HepG2 (cell line): ENCODE data around the gene CLCA1. TPM values are rescaled to one million over a fixed set of nuclear protein-coding genes. Genes with fewer than 3 reads are reported as not detected.

ENCODE experiments used
- ATAC-seq: fragments of 200-7000 bp; cut with Tn5 transposase; 3 replicates; pipeline ENCODE4 v1.9.1; 2020; ENCODE audit warnings: mild to moderate bottlenecking, moderate library complexity
- BruUV-seq: library from RNA; stranded (reverse); fragments of 400-500 nt; replicated peaks from 2 replicates; lab custom pipeline; 2021; lab: Mats Ljungman, UMichigan
- CTCF ChIA-PET: fragments of 300-600 bp; formaldehyde crosslinking; extraction: SDS; loops from one replicate; lab custom pipeline; 2021; ENCODE audit warnings: low total read pairs, inconsistent platforms, low intra/inter-chr PET ratio; lab: Yijun Ruan, JAX
- POLR2A ChIA-PET: fragments of 350-600 bp; sonication (Branson Sonifier 250); formaldehyde crosslinking; loops from one replicate; lab custom pipeline; 2020; ENCODE audit warnings: antibody characterized with exemption, inconsistent platforms; lab: Yijun Ruan, JAX
- DNase-seq: peaks from one replicate; pipeline ENCODE4 v3.0.0-alpha.2; 2015; ENCODE audit warnings: low spot score
- FAIRE-seq: peaks from 3 replicates; lab custom pipeline; 2011; peaks lifted over from hg19 to GRCh38; lab: Jason Lieb, UNC
- H2AFZ ChIP-seq: one replicate; pipeline ENCODE4 v1.6.1; 2011; ENCODE audit warnings: low read length, inconsistent platforms
- H3K27ac ChIP-seq: fragments of 300-600 bp; 3 replicates; pipeline ENCODE4 v1.8.0; 2011; ENCODE audit warnings: mixed run types, mild to moderate bottlenecking, mixed read lengths, low read length, inconsistent platforms; ENCODE audit not compliant: insufficient read depth; ENCODE audit errors: extremely low read length
- H3K27me3 ChIP-seq, 2 experiments: fragments of 200-600 bp in 1 of 2; 2 replicates in 1 of 2; 3 replicates in 1 of 2; pipeline versions ENCODE4 v1.6.0 to v1.8.0; 2011; ENCODE audit warnings: low read length in 2 of 2, mild to moderate bottlenecking in 2 of 2, moderate library complexity in 2 of 2, inconsistent platforms in 1 of 2; ENCODE audit not compliant: insufficient read depth in 2 of 2, control insufficient read depth in 1 of 2
- H3K36me3 ChIP-seq, 2 experiments: fragments of 200-600 bp in 1 of 2; replicated peaks in 1 of 2; 2 replicates in 1 of 2; 3 replicates in 1 of 2; pipeline versions ENCODE4 v1.5.1 to v1.8.0; 2011; ENCODE audit warnings: low read length in 2 of 2, inconsistent platforms in 1 of 2; ENCODE audit not compliant: insufficient read depth in 2 of 2, control insufficient read depth in 1 of 2
- H3K4me1 ChIP-seq: 2 replicates; pipeline ENCODE4 v1.5.1; 2012; ENCODE audit warnings: low read length, inconsistent platforms; ENCODE audit not compliant: insufficient read depth
- H3K4me2 ChIP-seq: 2 replicates; pipeline ENCODE4 v1.6.0; 2011; ENCODE audit warnings: low read depth, low read length, inconsistent platforms
- H3K4me3 ChIP-seq, 3 experiments: fragments of 200-600 bp in 1 of 3; sonication (generic), shearing (Covaris generic) in 1 of 3; replicated peaks in 1 of 3; 2 replicates each; pipeline ENCODE4 v1.5.1; 2011 to 2016; ENCODE audit warnings: low read length in 3 of 3, inconsistent platforms in 2 of 3, low read depth in 2 of 3, mild to moderate bottlenecking in 2 of 3, control low read depth in 1 of 3, mixed read lengths in 1 of 3; ENCODE audit not compliant: insufficient read depth in 1 of 3
- H3K79me2 ChIP-seq: one replicate; pipeline ENCODE4 v1.6.1; 2011; ENCODE audit warnings: low read length, inconsistent platforms; ENCODE audit not compliant: insufficient read depth
- H3K9ac ChIP-seq: 2 replicates; pipeline ENCODE4 v1.6.0; 2011; ENCODE audit warnings: mild to moderate bottlenecking, low read depth, low read length, inconsistent platforms; ENCODE audit not compliant: insufficient read depth
- H3K9me3 ChIP-seq: 2 replicates; pipeline ENCODE4 v1.5.1; 2012; ENCODE audit warnings: mild to moderate bottlenecking, low read length
- H4K20me1 ChIP-seq: 2 replicates; pipeline ENCODE4 v1.6.0; 2011; ENCODE audit warnings: inconsistent platforms, mild to moderate bottlenecking, low read length, moderate library complexity; ENCODE audit not compliant: insufficient read depth
- CHD4 ChIP-seq: fragments of 200-600 bp; sonication (generic); IDR thresholded peaks from 2 replicates; pipeline ENCODE4 v1.7.0; 2017; ENCODE audit warnings: mild to moderate bottlenecking, low read length, borderline replicate concordance
- ELF4 ChIP-seq: sonication (generic); formaldehyde crosslinking; IDR thresholded peaks from 2 replicates; pipeline ENCODE4 v1.5.0; 2020; ENCODE audit warnings: missing genetic modification reagents, mild to moderate bottlenecking, moderate library complexity, borderline replicate concordance
- FOXP1 ChIP-seq, 2 experiments: fragments of 450-650 bp in 1 of 2; IDR thresholded peaks; 2 replicates each; pipeline ENCODE4 v1.6.1; 2017 to 2018; ENCODE audit warnings: antibody characterized with exemption in 1 of 2
- MTA1 ChIP-seq: sonication (generic); formaldehyde crosslinking; IDR thresholded peaks from 2 replicates; pipeline ENCODE4 v1.4.0; 2020; ENCODE audit warnings: missing genetic modification reagents, mild to moderate bottlenecking, borderline replicate concordance
- NFATC3 ChIP-seq: sonication (generic); formaldehyde crosslinking; IDR thresholded peaks from 2 replicates; pipeline ENCODE4 v1.5.1; 2020; ENCODE audit warnings: mild to moderate bottlenecking, missing genetic modification reagents
- NFKB2 ChIP-seq: sonication (generic); formaldehyde crosslinking; IDR thresholded peaks from 2 replicates; pipeline ENCODE4 v1.4.0; 2020; ENCODE audit warnings: missing genetic modification reagents, borderline replicate concordance
- PITX1 ChIP-seq: sonication (generic); formaldehyde crosslinking; IDR thresholded peaks from 2 replicates; pipeline ENCODE4 v1.5.1; 2020; ENCODE audit warnings: mild to moderate bottlenecking, missing genetic modification reagents
- SIX4 ChIP-seq: sonication (generic); formaldehyde crosslinking; IDR thresholded peaks from 2 replicates; pipeline ENCODE4 v1.4.0; 2020; ENCODE audit warnings: missing genetic modification reagents
- SRF ChIP-seq: IDR thresholded peaks from 2 replicates; pipeline ENCODE4 v1.6.1; 2011; ENCODE audit warnings: mild to moderate bottlenecking, low read depth, low read length, moderate library complexity
- ZNF12 ChIP-seq: sonication (generic); formaldehyde crosslinking; IDR thresholded peaks from 2 replicates; pipeline ENCODE4 v1.5.0; 2020; ENCODE audit warnings: missing genetic modification reagents
- ZNF331 ChIP-seq: sonication (generic); formaldehyde crosslinking; IDR thresholded peaks from 2 replicates; pipeline ENCODE4 v1.4.0; 2020; ENCODE audit warnings: missing genetic modification reagents
- ZNF33B ChIP-seq: sonication (generic); formaldehyde crosslinking; IDR thresholded peaks from 2 replicates; pipeline ENCODE4 v1.5.1; 2020; ENCODE audit warnings: mild to moderate bottlenecking, missing genetic modification reagents
- ZNF619 ChIP-seq: sonication (generic); formaldehyde crosslinking; IDR thresholded peaks from 2 replicates; pipeline ENCODE4 v1.4.0; 2020; ENCODE audit warnings: mild to moderate bottlenecking, missing genetic modification reagents
- ZSCAN21 ChIP-seq: sonication (generic); formaldehyde crosslinking; IDR thresholded peaks from 2 replicates; pipeline ENCODE4 v1.8.0; 2022; ENCODE audit warnings: mild to moderate bottlenecking, missing genetic modification reagents, moderate library complexity, borderline replicate concordance
- WGBS: methylation state at CpG from one replicate; pipeline ENCODE4 v1.1.6; 2017; ENCODE audit warnings: low lambda C conversion rate; 5-methylcytosine and 5-hydroxymethylcytosine counted together
- in situ Hi-C: cut with HindIII; loops from 2 replicates; pipeline ENCODE4 v1.10.0; 2017; ENCODE audit warnings: low pct_unique_long_range_greater_than_20kb; ENCODE audit not compliant: extremely low pct_ligation_motif_present
- intact Hi-C: fragments of 100-400 bp; cut with micrococcal nuclease; formaldehyde crosslinking; loops from one replicate; pipeline ENCODE4 v1.10.0; 2022; ENCODE audit not compliant: unreplicated experiment
- polyA plus RNA-seq, 8 experiments: library from polyadenylated mRNA; depleted of rRNA in 3 of 8; stranded (reverse) in 7 of 8; unstranded in 1 of 8; fragments of >200 nt; fragmentation: Illumina TruSeq in 4 of 8; extraction: Trizol in 4 of 8; gene quantifications; 2 replicates each; pipeline versions ENCODE4 v1.2.1 to v1.2.3, GENCODE V29; 2011 to 2016; ENCODE audit warnings: low read depth in 4 of 8, missing spikeins in 1 of 8, mixed read lengths in 1 of 8; ENCODE audit not compliant: insufficient read depth in 1 of 8
- total RNA-seq, 5 experiments: library from RNA; depleted of rRNA; stranded (reverse); fragments of >200 nt; fragmentation: Illumina TruSeq; extraction: Trizol; gene quantifications; 2 replicates each; pipeline ENCODE4 v1.2.3, GENCODE V29; 2016; ENCODE audit warnings: low read depth in 1 of 5
- TF ChIP-seq, protein P1 (sequence below): sonication (generic); formaldehyde crosslinking; IDR thresholded peaks from 2 replicates; pipeline ENCODE4 v1.5.0; 2020; ENCODE audit warnings: mild to moderate bottlenecking, missing genetic modification reagents, moderate library complexity

The CLCA1 gene
- total and polyA plus RNA-seq, 2 of the 13 experiments (the other 11 are each of a cell fraction or from before 2014, with no cell fraction given) = not detected

DNA sequence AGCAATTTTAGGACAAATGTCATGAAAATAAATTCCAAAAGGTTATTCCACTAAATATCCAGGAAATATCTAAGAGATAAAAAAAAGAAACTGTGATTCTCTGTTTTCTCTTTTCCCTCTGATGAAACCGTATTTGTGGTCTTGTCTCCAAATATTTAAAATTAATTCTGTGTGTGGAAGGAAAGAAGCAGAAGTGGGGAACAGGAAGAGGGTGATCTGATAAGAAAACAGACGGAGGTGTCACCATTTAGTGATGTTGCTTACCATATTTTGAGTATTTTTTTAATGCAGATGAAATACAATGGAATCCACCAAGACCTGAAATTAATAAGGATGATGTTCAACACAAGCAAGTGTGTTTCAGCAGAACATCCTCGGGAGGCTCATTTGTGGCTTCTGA lies 29.6 kb downstream of the CLCA1 start:
- ChIA-PET CTCF (no interaction called here), POLR2A (no interaction called here)
- Histone ChIP-seq H2AFZ (no peak overlapping the region), H3K36me3 (no peaks in the 10 kb centered on the region), H3K79me2 (no peaks in the 10 kb centered on the region), H4K20me1 (no peaks in the 10 kb centered on the region), H3K27me3 (peaks cover 1 to 11% of the 10 kb centered on the region in 2 experiments; a peak in 2 of 5 replicates), H3K9me3 (no peaks in the 10 kb centered on the region), H3K4me1 (0 out of 2 replicates have a peak, but pooled peaks cover 6% of the 10 kb centered on the region), H3K9ac (no peak overlapping the region), H3K4me3 (no peak overlapping the region), H3K4me2 (no peak overlapping the region), H3K27ac (no peak overlapping the region)
- in situ Hi-C loops = no loop called here
- ATAC-seq (no peak), DNase-seq (no peak), FAIRE-seq (no peak)
- 3% methylated on average over 3 of the region's 3 CpGs for WGBS
- TF ChIP-seq MTA1 (CRISPR knock-in tag) = no peak
- no peak for TF ChIP-seq ZSCAN21 (CRISPR knock-in tag)
- TF ChIP-seq FOXP1 (IDR thresholded peaks at IDR 0.05) = no peak
- TF ChIP-seq FOXP1 (CRISPR knock-in tag; IDR thresholded peaks at IDR 0.05) = no peak
- no peak for TF ChIP-seq SIX4
- TF ChIP-seq NFKB2 (CRISPR knock-in tag) = no peak
- no peak for TF ChIP-seq SRF
- TF ChIP-seq ZNF619 = no peak
- intact Hi-C loops = no loop called here
- no TSS peak for BruUV-seq

DNA sequence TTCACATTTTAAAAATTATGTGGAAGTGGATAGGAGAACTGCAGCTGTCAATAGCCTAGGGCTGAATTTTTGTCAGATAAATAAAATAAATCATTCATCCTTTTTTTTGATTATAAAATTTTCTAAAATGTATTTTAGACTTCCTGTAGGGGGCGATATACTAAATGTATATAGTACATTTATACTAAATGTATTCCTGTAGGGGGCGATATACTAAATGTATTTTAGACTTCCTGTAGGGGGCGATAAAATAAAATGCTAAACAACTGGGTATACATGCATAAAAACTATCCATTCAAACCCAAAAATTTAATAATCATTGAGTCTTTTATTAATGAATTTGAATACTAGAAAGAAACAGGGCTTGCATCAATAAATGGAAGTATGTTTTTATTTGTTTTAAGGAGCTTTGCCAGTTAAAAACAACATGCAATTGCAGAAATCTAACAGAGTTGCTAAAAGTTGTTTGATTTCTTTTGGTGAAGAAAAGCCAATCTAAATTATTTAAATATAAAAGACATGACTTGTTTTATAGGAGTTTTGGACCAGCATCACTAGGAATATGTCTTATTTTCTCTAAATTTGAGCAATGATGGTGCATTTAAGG lies 31.4 kb downstream of the CLCA1 start:
- DNase-seq (peak; percentile 32), ATAC-seq (no peak), FAIRE-seq (no peak)
- in situ Hi-C loops = loop anchor here (10.0 to 25.0 kb wide), 2 partner anchors 115 to 187 kb away; no protein-coding TSS in a partner anchor
- no peaks in the 10 kb centered on the region for H3K9me3 ChIP-seq
- no peak overlapping the region for H3K4me3 ChIP-seq
- intact Hi-C loops = loop anchor here (5.0 to 10.0 kb wide), 2 partner anchors 187 to 465 kb away; no protein-coding TSS in a partner anchor
- H3K79me2 ChIP-seq = no peaks in the 10 kb centered on the region
- no TSS peak for BruUV-seq
- H3K4me2 ChIP-seq = no peak overlapping the region
- CTCF ChIA-PET = interaction anchor here (1.1 to 3.3 kb wide), 12 partner anchors 9 to 584 kb away, joined by 3 to 18 read pairs (median 4); no protein-coding TSS in a partner anchor
- no peak overlapping the region for H2AFZ ChIP-seq
- no peak overlapping the region for H3K9ac ChIP-seq
- 0 out of 2 replicates have a peak, but pooled peaks cover 6% of the 10 kb centered on the region for H3K4me1 ChIP-seq
- no peak overlapping the region for H3K27ac ChIP-seq
- H3K36me3 ChIP-seq = no peaks in the 10 kb centered on the region
- H4K20me1 ChIP-seq = no peaks in the 10 kb centered on the region
- H3K27me3 ChIP-seq = peaks cover 5 to 28% of the 10 kb centered on the region in 2 experiments; a peak in 4 of 5 replicates
- 0% methylated on average over 3 of the region's 3 CpGs for WGBS
- POLR2A ChIA-PET = no interaction called here
- TF ChIP-seq NFATC3 (CRISPR knock-in tag) (no peak), ZNF12 (CRISPR knock-in tag) (no peak), CHD4 (peak; percentile 72; the same call in 1 of the 2 replicates), PITX1 (CRISPR knock-in tag) (no peak), ZNF331 (CRISPR knock-in tag) (no peak), ZNF33B (no peak), ELF4 (no peak)
- TF ChIP-seq, protein P1, sequence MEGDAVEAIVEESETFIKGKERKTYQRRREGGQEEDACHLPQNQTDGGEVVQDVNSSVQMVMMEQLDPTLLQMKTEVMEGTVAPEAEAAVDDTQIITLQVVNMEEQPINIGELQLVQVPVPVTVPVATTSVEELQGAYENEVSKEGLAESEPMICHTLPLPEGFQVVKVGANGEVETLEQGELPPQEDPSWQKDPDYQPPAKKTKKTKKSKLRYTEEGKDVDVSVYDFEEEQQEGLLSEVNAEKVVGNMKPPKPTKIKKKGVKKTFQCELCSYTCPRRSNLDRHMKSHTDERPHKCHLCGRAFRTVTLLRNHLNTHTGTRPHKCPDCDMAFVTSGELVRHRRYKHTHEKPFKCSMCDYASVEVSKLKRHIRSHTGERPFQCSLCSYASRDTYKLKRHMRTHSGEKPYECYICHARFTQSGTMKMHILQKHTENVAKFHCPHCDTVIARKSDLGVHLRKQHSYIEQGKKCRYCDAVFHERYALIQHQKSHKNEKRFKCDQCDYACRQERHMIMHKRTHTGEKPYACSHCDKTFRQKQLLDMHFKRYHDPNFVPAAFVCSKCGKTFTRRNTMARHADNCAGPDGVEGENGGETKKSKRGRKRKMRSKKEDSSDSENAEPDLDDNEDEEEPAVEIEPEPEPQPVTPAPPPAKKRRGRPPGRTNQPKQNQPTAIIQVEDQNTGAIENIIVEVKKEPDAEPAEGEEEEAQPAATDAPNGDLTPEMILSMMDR = peak; percentile 44
